Heart left ventricle (tissue), 16 donors: Measurements from ENCODE around the gene MEGF11. TPM values are rescaled to one million over a fixed set of nuclear protein-coding genes. Genes with fewer than 3 reads are reported as not detected.

Experiments
- ATAC-seq, 4 donors: fragments of 200-7000 bp; cut with Tn5 transposase; one replicate each; pipeline ENCODE4 v1.9.1; 2020 to 2022; ENCODE audit warnings: moderate library complexity in 4 of 4, mild to moderate bottlenecking in 3 of 4, moderate number of reproducible peaks in 1 of 4
- DNase-seq, 5 donors: peaks; one replicate each; pipeline ENCODE4 v3.0.0-alpha.2; 2020
- H3K27ac ChIP-seq, 12 donors: fragments of 200-600 bp; sonication (generic) in 4 of 12; one replicate each; pipeline versions ENCODE4 v1.5.0 to v1.8.0; 2016 to 2022; ENCODE audit warnings: mild to moderate bottlenecking in 2 of 12
- H3K27me3 ChIP-seq, 9 donors: fragments of 200-600 bp; sonication (generic) in 2 of 9; one replicate each; pipeline versions ENCODE4 v1.5.1 to v1.8.0; 2016 to 2022; ENCODE audit warnings: mild to moderate bottlenecking in 3 of 9
- H3K36me3 ChIP-seq, 9 donors: fragments of 200-600 bp; sonication (generic) in 2 of 9; one replicate each; pipeline versions ENCODE4 v1.5.0 to v1.8.0; 2018 to 2022; ENCODE audit warnings: mild to moderate bottlenecking in 2 of 9
- H3K4me1 ChIP-seq, 12 donors: fragments of 200-600 bp; sonication (generic) in 4 of 12; one replicate each; pipeline versions ENCODE4 v1.5.0 to v1.8.0; 2016 to 2022; ENCODE audit warnings: mild to moderate bottlenecking in 3 of 12
- H3K4me3 ChIP-seq, 12 donors: fragments of 200-600 bp; sonication (generic) in 4 of 12; one replicate each; pipeline versions ENCODE4 v1.5.0 to v1.8.0; 2017 to 2022; ENCODE audit warnings: mild to moderate bottlenecking in 9 of 12, moderate library complexity in 4 of 12
- H3K9me3 ChIP-seq, 12 donors: fragments of 200-600 bp; sonication (generic) in 4 of 12; one replicate each; pipeline versions ENCODE4 v1.5.0 to v1.8.0; 2016 to 2022; ENCODE audit warnings: mild to moderate bottlenecking in 1 of 12
- POLR2A ChIP-seq, 2 donors: fragments of 450-650 bp; IDR thresholded peaks; one replicate each; pipeline ENCODE4 v1.6.1; 2017; ENCODE audit warnings: antibody characterized with exemption in 2 of 2, mild to moderate bottlenecking in 2 of 2, moderate library complexity in 2 of 2
- WGBS, 4 donors: extraction: QIAGEN DNeasy Blood & Tissue Kit in 2 of 4; methylation state at CpG; one replicate each; pipeline versions ENCODE4 v1.1.5 to v1.1.7; 2013 to 2018; 5-methylcytosine and 5-hydroxymethylcytosine counted together
- intact Hi-C, 10 donors: fragments of 100-400 bp; cut with DNase I; formaldehyde crosslinking; loops; one replicate each; pipeline versions ENCODE4 v1.11.1 to v1.14.2; 2022
- polyA plus RNA-seq, 2 donors: library from polyadenylated mRNA; stranded (reverse); fragments of 200-250 nt; gene quantifications; one replicate each; pipeline ENCODE4 v1.2.3, GENCODE V29; 2013
- total RNA-seq, 9 donors: library from RNA; depleted of rRNA in 2 of 9; stranded (reverse); fragments of >200 nt in 2 of 9; fragmentation: NEBNext Ultra II Directional in 3 of 9; extraction: Animal tissue kit (Norgen Biotek cat#: 25700) in 3 of 9; gene quantifications; one replicate each; pipeline versions ENCODE4 v1.1.0 to v1.2.4, GENCODE V29; 2016 to 2023
- TF ChIP-seq, protein P1 (sequence below), 12 donors: fragments of 200-600 bp; sonication (generic) in 4 of 12; IDR thresholded peaks; one replicate each; pipeline versions ENCODE4 v1.5.0 to v1.8.0; 2018 to 2022; ENCODE audit warnings: antibody characterized with exemption in 12 of 12, mild to moderate bottlenecking in 5 of 12
- donor health status: ischemic (EF 13 %, LVEDD 7.1; RV severe dilation, severe dysfunction).
- donor health status: healthy with polysubstance abuse.
- donor health status: DM: no; HTN: yes; CAD: no.
- donor health status: DM: no; HTN: no; CAD: no.
- donor health status: ischemic (EF 25% LVEDD 6.9; RV normal size, moderate dysfunction).
- donor health status: ischemic (EF 25% LVEDD 5.7; RV mildly dilated, moderate dysfunction).
- donor health status: healthy.
- donor health status: DM: yes; HTN: yes; CAD: no.
- donor health status: ischemic (EF 35%, LVEDD 5.7; RV mildly dilated, moderate dysfunction).
- donor health status: nonischemic (EF 11% LVEDD 7.7; RV severe dilation, severe dysfunction).
- donor health status: DM: yes; HTN: yes; CAD: no.
- donor health status: PGD.
- donor health status: ischemic (EF 29% LVEDD 5.4; RV normal size, mild dysfunction).
- donor health status: nonischemic (EF 23%, LVEDD 6.1; RV moderate dilation, normal function).

Gene MEGF11
- total and polyA plus RNA-seq, 11 donors, result 0.07 TPM; not detected in 10

DNA sequence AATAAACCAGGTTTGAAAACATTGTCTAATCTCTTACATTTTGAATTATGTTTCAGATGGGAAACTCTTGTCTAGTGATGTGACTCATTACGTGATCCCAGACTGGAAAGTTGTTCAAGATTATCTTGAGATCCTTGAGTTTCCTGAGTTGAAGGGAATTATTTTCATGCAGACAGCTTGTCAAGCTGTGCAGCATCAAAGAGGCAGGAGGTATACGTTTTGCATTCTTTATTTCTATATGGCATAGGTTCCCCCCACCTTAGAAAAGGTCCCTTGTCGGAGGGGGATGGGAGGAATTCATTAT lies 41.3 kb upstream of the MEGF11 start:
- Histone ChIP-seq H3K4me3 (peak overlapping the region in 7 of 12 donors; percentile 69 to 96 (median 83)), H3K9me3 (no peaks in the 10 kb centered on the region), H3K27me3 (no peaks in the 10 kb centered on the region), H3K4me1 (peaks cover 4 to 37% (median 19%) of the 10 kb centered on the region in 12 donors), H3K36me3 (peaks cover 0 to 30% (median 21%) of the 10 kb centered on the region in 9 donors), H3K27ac (peak overlapping the region in 9 of 12 donors; percentile 85 to 95 (median 92))
- TF ChIP-seq POLR2A (IDR thresholded peaks at IDR 0.05), result no peak
- TF ChIP-seq, protein P1, sequence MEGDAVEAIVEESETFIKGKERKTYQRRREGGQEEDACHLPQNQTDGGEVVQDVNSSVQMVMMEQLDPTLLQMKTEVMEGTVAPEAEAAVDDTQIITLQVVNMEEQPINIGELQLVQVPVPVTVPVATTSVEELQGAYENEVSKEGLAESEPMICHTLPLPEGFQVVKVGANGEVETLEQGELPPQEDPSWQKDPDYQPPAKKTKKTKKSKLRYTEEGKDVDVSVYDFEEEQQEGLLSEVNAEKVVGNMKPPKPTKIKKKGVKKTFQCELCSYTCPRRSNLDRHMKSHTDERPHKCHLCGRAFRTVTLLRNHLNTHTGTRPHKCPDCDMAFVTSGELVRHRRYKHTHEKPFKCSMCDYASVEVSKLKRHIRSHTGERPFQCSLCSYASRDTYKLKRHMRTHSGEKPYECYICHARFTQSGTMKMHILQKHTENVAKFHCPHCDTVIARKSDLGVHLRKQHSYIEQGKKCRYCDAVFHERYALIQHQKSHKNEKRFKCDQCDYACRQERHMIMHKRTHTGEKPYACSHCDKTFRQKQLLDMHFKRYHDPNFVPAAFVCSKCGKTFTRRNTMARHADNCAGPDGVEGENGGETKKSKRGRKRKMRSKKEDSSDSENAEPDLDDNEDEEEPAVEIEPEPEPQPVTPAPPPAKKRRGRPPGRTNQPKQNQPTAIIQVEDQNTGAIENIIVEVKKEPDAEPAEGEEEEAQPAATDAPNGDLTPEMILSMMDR (IDR thresholded peaks at IDR 0.05), result no peak
- DNase-seq, result no peak
- 38 to 46% (median 43%) methylated on average over 3 of the region's 3 CpGs for WGBS, 4 donors
- intact Hi-C loops, result loop anchor here in 2 of 10 donors (5.0 kb wide), 1 partner anchor 202 kb away; the partner anchor contains the start of gene SNAPC5 (in 2 of the 2)
- no peak for ATAC-seq

GRCh38 chr15:66294157-66294931 lies 40.8 kb upstream of the MEGF11 start:
- TF ChIP-seq POLR2A (IDR thresholded peaks at IDR 0.05), result no peak
- TF ChIP-seq, protein P1 (IDR thresholded peaks at IDR 0.05), result no peak
- intact Hi-C loops, result loop anchor here in 1 of 10 donors (5.0 kb wide), 1 partner anchor 203 kb away; the partner anchor contains the start of gene SNAPC5
- H3K9me3 ChIP-seq, result no peaks in the 10 kb centered on the region
- DNase-seq (no peak), ATAC-seq (peak; percentile 7 to 50 (median 50))
- 3 to 8% (median 6%) methylated on average over 16 of the region's 16 CpGs for WGBS, 4 donors
- no peaks in the 10 kb centered on the region for H3K27me3 ChIP-seq
- peak overlapping the region; percentile 59 to 96 (median 80) for H3K4me3 ChIP-seq
- H3K36me3 ChIP-seq, result peaks cover 0 to 29% (median 17%) of the 10 kb centered on the region in 9 donors
- H3K4me1 ChIP-seq, result peaks cover 4 to 37% (median 19%) of the 10 kb centered on the region in 12 donors
- H3K27ac ChIP-seq, result peak overlapping the region; percentile 85 to 95 (median 92)

DNA sequence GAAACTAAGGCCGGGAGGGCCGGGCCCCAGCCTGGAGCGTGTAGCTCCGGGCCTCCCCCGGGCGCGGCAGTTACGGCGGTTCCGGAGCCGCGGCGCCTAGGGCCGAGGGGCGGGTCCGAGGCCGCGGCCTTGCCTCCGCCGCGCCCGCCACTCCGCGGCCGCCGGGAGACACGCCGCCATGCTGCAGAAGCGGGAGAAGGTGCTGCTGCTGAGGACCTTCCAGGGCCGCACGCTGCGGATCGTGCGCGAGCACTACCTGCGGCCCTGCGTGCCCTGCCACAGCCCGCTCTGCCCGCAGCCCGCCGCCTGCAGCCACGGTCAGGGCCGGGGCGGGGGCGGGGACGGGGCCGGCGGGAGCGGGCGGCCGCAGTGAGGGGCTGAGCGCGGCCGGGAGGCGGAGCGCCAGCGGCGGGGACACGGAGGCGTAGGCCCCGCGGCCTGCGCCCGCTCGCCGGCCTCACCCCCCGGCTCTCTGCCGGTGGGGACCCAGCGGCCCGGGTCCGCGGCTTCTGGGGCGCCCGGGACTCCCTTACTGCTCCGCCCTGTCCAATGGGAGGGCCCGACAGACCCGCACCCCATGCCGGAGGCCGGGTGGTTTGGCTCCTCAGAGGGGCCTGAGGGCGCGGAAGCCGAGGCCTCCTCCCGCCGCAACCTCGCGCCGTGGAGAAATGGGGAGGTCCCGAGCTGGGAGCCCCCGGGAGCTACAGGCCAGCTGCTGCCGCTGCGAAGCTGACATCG lies 40.0 kb upstream of the MEGF11 start, which contains the start of gene DIS3L:
DIS3L (plus strand) TSS at position 150 of the 738 bp plus-strand sequence; CDS start at position 179, 29 bp downstream.
- Histone ChIP-seq H3K9me3 (no peaks in the 10 kb centered on the region), H3K36me3 (peaks cover 0 to 28% (median 10%) of the 10 kb centered on the region in 9 donors), H3K4me1 (peaks cover 4 to 37% (median 19%) of the 10 kb centered on the region in 12 donors), H3K27me3 (no peaks in the 10 kb centered on the region), H3K27ac (peak within 1 kb of the TSS; percentile 85 to 95 (median 92)), H3K4me3 (peak within 1 kb of the TSS; percentile 59 to 96 (median 80))
- intact Hi-C loops, result loop anchor here in 1 of 10 donors (5.0 kb wide), 1 partner anchor 204 kb away; the partner anchor contains the start of gene SNAPC5
- peak; percentile 57 to 94 (median 87) for ATAC-seq
- TF ChIP-seq, protein P1 (IDR thresholded peaks at IDR 0.05), result peak in 3 of 12 donors; percentile 10 to 13 (median 10)
- peak in 1 of 2 donors; percentile 60 for TF ChIP-seq POLR2A (IDR thresholded peaks at IDR 0.05)
- DNase-seq, result peak; percentile 54 to 82 (median 70)
- 0 to 1% (median 1%) methylated on average over 4 to 92 of the region's 92 CpGs for WGBS, 4 donors
